HG03175 (cell line): ENCODE data around the gene ZNF117.
"Not testable (repeated sequence)": the region's sequence is repeated elsewhere in the genome, so short reads cannot be mapped to it uniquely, and the experiment has no call there.

Experiments used
- ATAC-seq: cut with Tn5 transposase; IDR thresholded peaks from one replicate; pipeline ENCODE4 v1.9.1; 2021; ENCODE audit warnings: mild to moderate bottlenecking, moderate library complexity; ENCODE audit not compliant: unreplicated experiment

ZNF117 gene

GRCh38 chr7:64990936-64991335 is at the start of gene ZNF117:
Gene ZNF117 (minus strand): TSS chr7:64991036.
- ATAC-seq, result no peak

DNA sequence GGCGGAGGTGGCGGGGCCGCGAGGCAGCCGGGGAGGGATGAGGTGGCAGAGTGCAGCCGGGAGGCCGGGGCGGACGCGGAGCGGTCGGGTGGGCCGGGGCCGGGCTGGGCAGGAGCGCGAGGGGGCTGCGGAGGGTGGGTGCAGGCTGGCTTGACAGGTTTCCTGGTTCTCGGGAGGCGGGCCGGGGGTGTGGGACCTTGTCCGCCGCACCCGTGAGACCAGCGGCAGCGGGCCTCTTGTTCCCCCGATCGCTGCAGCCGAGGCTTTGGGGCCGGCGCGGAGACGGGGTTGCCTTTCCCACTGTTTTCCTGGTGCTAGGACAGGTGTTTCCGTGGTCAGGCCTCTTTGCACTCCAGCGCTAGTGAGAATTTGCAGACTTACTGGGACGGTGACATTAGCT is 47.9 kb upstream of the ZNF117 start:
- ATAC-seq, result peak; percentile 10

GRCh38 chr7:65037740-65038688 is 47.2 kb upstream of the ZNF117 start:
- peak; percentile 81 for ATAC-seq

GRCh38 chr7:65036526-65036925 is 45.7 kb upstream of the ZNF117 start:
- ATAC-seq, result not testable (repeated sequence)

GRCh38 chr7:65035469-65035868 is 44.6 kb upstream of the ZNF117 start:
- ATAC-seq, result not testable (repeated sequence)

- ATAC-seq, result not testable (repeated sequence)
These were observed 43.4 kb upstream of the ZNF117 start for GRCh38 chr7:65034120-65034782.

GRCh38 chr7:65033391-65033790 is 42.6 kb upstream of the ZNF117 start:
- ATAC-seq, result not testable (repeated sequence)

- not testable (repeated sequence) for ATAC-seq
These were observed 34.2 kb upstream of the ZNF117 start for GRCh38 chr7:65025023-65025422.

DNA sequence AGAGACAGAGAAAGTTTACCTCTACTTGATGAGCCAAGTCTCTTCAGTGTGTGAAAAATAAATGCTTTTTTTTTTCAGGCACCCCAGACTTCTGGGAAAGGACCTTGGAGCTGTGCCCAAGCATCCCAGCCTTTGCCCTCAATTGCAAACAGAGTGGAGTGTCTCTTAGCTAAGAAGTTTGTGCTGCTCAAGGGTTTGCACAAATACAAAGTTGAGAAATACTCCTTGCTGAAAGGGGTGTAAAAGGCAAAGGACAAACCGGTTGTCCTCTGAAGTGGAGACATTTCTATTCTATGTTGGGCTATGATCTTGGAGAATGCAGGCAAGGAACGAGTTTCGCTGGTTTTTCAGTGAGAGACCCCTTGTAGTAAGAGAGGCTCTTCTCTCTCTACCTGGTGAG is 30.1 kb upstream of the ZNF117 start:
- ATAC-seq, result not testable (repeated sequence)

DNA sequence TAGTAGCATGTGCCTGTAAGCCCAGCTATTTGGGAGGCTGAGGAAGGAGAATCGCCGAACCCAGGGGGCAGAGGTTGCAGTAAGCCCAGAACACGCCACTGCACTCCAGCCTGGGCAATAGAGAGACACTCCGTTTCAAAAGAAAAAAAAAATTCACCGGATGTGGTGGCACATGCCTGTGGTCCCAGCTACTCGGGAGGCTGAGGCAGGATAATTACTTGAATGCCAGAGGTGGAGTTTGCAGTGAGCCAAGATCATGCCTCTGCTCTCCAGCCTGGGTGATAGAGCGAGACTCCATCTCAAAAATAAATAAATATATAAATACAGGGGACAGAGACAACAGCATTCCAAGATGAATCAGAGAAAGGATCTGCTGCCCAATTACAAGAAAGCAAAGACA is 19.0 kb upstream of the ZNF117 start:
- ATAC-seq, result not testable (repeated sequence)

- not testable (repeated sequence) for ATAC-seq
These were observed 18.6 kb upstream of the ZNF117 start for GRCh38 chr7:65009394-65009793.

DNA sequence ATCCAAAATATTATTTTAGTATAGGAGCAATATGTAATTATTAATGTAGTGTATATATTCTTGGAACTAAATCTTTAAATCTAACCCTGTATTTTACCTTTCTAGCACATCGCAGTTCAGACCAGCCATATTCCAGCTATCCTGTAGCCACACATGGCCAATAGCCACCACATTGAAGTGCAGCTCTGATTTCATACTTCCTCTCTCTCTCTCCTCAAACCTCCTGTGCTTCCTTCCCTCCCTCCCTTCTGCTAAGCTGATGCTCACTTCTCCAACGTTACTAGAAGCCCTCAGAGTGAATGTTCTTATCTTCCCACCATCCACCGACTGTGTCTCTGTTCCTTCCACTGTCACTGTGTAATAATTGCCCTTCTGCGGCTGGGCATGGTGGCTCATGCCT is 16.2 kb upstream of the ZNF117 start:
- ATAC-seq, result not testable (repeated sequence)

GRCh38 chr7:65006094-65006992 is 15.5 kb upstream of the ZNF117 start, which contains the start of gene ERV3-1:
Gene ERV3-1 (minus strand): TSS chr7:65006687. CDS start chr7:64993026, 13,661 bp downstream.
- peak; percentile 100 for ATAC-seq

DNA sequence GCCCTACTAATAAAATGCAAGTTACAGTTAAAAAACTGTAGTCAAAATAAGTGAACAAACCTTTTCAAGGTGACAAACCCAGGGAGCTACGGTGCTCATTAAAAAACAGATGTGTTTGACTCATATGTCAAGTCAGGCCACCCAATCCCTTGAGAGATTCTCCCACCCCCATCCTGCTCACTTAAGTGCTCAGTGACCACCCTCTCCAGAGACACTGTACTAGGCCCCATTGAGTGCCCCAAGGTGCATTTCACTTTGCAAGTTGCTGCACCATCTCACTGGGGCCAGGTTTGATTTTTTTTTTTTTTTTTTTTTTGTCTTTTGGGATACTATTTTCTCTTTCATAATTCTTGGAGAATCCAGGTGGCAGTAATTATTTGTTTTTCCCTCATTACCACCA is 13.7 kb upstream of the ZNF117 start:
- ATAC-seq, result no peak

DNA sequence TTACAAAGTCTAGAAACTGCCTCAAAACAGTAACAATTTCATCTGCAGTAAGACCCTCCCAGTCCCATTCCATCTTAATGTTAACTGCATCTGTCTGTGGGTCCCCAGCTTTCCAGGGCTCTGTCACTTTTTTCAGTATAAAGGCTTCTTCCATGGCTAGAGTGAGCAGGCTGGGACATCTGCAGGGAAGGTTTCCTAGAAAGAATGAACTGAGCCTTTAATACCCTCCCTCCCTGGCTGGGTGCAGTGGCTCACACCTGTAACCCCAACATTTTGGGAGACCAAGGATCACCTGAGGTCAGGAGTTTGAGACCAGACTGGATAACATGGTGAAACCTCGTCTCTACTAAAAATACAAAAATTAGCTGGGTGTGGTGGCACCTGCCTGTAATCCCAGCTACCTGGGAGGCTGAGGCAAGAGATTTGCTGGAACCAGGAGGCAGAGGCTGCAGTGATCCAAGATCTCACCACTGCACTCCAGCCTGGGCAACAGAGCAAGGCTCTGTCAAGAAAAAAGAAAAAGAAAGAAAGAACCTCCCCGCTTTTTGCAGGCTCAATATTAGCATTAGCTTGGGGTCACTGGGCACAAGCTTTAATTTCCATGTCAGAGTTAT is 12.2 kb upstream of the ZNF117 start:
- no peak for ATAC-seq

GRCh38 chr7:65001291-65001814 is 10.5 kb upstream of the ZNF117 start:
- no peak for ATAC-seq

GRCh38 chr7:64999165-65000004 is 8.5 kb upstream of the ZNF117 start:
- no peak for ATAC-seq

DNA sequence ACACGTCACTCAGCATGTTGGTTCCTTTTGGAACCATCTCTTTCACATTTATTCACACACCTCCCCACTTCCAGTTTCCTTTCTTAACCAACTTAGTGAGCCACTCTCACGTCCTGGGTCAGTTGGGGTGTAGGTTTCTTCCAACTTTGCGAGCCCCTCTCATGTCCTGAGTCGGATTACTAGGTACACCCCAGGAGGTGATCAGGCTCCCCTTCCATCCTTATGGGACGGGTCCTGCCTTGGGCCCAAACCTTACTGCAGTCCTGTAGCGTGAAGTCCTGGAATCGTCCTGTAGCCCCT is 8.0 kb upstream of the ZNF117 start:
- no peak for ATAC-seq

DNA sequence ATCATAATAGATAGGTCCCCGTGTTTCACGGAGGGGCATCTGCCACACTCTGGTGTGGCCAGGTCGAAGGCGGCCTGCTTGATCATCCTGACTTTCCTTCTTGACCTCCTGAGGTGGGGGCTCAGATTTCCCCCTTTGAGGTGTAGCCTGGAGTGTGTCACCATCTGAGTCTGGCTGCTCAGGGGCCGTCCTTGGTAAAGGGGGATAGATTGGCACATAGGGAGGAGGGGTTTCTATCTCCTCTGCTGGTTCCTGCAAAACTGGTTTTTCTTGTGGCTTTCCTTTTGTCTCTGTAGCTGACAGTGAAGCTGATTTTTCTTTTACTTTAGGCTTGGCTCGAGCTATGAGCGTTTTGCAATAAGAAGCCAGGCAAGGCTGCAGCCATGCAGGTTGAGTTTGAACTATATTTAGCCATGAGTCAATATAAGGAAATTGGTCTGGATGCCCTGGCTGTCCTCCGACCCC is 7.1 kb upstream of the ZNF117 start:
- ATAC-seq, result no peak
